Neural progenitor cell (in vitro differentiated cells): ENCODE results near the gene BCL2L11.

ENCODE experiments used
- EZH2 ChIP-seq: fragments of 200-600 bp; sonication (generic); IDR thresholded peaks from 2 replicates; pipeline ENCODE4 v1.6.1; 2017; ENCODE audit warnings: antibody characterized with exemption, mild to moderate bottlenecking, moderate library complexity
- EZH2phosphoT487 ChIP-seq: fragments of 200-600 bp; sonication (generic); IDR thresholded peaks from 2 replicates; pipeline ENCODE4 v1.6.1; 2017; ENCODE audit warnings: antibody characterized with exemption
- TF ChIP-seq, protein P1 (sequence below): fragments of 200-600 bp; sonication (generic); IDR thresholded peaks from 2 replicates; pipeline ENCODE4 v1.5.1; 2017; ENCODE audit warnings: antibody characterized with exemption, mild to moderate bottlenecking

DNA sequence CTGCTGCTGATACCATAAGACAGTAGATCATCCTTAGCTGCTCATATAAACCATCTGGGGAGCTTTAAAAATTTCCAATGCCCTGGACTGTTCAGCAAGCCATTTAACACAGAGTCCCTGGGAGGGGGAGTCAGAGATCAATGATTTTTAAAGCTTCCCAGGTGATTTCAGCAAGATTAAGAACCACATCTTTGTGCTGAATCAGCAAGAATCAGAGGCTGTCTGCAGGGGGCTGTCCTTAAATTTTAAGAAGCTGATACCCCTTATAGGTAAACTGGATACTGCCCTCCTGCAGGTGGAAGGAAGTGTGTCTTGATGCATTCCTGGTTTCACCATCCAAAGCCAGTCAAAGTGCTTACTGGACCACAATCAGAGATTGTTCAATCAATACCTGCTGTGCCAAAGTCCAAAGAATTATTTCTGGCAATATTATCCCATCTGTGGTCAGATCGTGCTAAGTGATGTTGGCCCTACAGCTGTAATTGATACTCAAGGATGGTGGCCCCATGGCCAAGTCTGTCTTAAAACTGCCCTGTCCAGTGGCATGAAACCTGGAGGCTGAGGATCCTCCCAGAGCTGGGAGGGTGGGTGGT lies 72.2 kb downstream of the BCL2L11 start:
- TF ChIP-seq EZH2 = no peak
- TF ChIP-seq, protein P1, sequence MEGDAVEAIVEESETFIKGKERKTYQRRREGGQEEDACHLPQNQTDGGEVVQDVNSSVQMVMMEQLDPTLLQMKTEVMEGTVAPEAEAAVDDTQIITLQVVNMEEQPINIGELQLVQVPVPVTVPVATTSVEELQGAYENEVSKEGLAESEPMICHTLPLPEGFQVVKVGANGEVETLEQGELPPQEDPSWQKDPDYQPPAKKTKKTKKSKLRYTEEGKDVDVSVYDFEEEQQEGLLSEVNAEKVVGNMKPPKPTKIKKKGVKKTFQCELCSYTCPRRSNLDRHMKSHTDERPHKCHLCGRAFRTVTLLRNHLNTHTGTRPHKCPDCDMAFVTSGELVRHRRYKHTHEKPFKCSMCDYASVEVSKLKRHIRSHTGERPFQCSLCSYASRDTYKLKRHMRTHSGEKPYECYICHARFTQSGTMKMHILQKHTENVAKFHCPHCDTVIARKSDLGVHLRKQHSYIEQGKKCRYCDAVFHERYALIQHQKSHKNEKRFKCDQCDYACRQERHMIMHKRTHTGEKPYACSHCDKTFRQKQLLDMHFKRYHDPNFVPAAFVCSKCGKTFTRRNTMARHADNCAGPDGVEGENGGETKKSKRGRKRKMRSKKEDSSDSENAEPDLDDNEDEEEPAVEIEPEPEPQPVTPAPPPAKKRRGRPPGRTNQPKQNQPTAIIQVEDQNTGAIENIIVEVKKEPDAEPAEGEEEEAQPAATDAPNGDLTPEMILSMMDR = no peak
- TF ChIP-seq EZH2phosphoT487 = no peak
